ENCODE results near the gene NXPE1.
A peak's percentile ranks its signal among the peaks of the same experiment; 100 is the strongest.

DNA sequence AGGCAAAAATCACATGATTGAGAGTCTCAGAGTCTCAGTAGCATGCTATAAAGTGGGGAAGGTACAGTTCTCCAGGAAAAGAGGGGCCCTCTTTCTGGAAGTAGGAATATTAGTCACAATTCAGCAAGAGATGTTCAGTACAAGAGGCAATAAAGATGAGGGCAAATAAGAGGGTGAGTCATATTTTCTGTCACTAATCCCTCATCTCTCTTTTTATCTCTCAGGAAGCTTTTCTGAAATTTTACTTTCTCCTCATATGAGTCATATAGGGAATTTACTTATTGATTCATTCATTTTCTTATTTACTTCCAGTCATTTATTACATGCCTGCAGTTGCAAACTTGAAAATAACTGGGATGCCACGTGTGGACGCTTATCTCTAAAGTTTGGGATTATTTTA is 3.4 kb upstream of the NXPE1 start:
- TF ChIP-seq, protein P1, sequence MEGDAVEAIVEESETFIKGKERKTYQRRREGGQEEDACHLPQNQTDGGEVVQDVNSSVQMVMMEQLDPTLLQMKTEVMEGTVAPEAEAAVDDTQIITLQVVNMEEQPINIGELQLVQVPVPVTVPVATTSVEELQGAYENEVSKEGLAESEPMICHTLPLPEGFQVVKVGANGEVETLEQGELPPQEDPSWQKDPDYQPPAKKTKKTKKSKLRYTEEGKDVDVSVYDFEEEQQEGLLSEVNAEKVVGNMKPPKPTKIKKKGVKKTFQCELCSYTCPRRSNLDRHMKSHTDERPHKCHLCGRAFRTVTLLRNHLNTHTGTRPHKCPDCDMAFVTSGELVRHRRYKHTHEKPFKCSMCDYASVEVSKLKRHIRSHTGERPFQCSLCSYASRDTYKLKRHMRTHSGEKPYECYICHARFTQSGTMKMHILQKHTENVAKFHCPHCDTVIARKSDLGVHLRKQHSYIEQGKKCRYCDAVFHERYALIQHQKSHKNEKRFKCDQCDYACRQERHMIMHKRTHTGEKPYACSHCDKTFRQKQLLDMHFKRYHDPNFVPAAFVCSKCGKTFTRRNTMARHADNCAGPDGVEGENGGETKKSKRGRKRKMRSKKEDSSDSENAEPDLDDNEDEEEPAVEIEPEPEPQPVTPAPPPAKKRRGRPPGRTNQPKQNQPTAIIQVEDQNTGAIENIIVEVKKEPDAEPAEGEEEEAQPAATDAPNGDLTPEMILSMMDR (IDR thresholded peaks at IDR 0.05), result no peak
- TF ChIP-seq EP300 (IDR thresholded peaks at IDR 0.05; ENCODE audit: borderline replicate concordance in 1 of 2, low read depth in 1 of 2, low read length in 1 of 2) (no peak), ELF1 (IDR thresholded peaks at IDR 0.05) (no peak), RCOR1 (IDR thresholded peaks at IDR 0.05; ENCODE audit: low read length) (no peak), RFX5 (IDR thresholded peaks at IDR 0.05; ENCODE audit: low read length) (no peak), POLR2AphosphoS5 (IDR thresholded peaks at IDR 0.05; ENCODE audit: low read depth, low read length) (no peak), JUND (IDR thresholded peaks at IDR 0.05) (peak; percentile 46), YY1 (IDR thresholded peaks at IDR 0.05; ENCODE audit: low read depth) (no peak), SIN3A (IDR thresholded peaks at IDR 0.05; ENCODE audit: borderline replicate concordance, low read depth, low read length) (no peak), NFIC (IDR thresholded peaks at IDR 0.05; ENCODE audit: borderline replicate concordance) (no peak)
- TF ChIP-seq, protein P2, sequence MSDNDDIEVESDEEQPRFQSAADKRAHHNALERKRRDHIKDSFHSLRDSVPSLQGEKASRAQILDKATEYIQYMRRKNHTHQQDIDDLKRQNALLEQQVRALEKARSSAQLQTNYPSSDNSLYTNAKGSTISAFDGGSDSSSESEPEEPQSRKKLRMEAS (IDR thresholded peaks at IDR 0.05; ENCODE audit: low read depth), result no peak
- TF ChIP-seq, protein P3, sequence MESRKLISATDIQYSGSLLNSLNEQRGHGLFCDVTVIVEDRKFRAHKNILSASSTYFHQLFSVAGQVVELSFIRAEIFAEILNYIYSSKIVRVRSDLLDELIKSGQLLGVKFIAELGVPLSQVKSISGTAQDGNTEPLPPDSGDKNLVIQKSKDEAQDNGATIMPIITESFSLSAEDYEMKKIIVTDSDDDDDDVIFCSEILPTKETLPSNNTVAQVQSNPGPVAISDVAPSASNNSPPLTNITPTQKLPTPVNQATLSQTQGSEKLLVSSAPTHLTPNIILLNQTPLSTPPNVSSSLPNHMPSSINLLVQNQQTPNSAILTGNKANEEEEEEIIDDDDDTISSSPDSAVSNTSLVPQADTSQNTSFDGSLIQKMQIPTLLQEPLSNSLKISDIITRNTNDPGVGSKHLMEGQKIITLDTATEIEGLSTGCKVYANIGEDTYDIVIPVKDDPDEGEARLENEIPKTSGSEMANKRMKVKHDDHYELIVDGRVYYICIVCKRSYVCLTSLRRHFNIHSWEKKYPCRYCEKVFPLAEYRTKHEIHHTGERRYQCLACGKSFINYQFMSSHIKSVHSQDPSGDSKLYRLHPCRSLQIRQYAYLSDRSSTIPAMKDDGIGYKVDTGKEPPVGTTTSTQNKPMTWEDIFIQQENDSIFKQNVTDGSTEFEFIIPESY (IDR thresholded peaks at IDR 0.05; ENCODE audit: borderline replicate concordance, low read depth), result no peak
- TF ChIP-seq, protein P4, sequence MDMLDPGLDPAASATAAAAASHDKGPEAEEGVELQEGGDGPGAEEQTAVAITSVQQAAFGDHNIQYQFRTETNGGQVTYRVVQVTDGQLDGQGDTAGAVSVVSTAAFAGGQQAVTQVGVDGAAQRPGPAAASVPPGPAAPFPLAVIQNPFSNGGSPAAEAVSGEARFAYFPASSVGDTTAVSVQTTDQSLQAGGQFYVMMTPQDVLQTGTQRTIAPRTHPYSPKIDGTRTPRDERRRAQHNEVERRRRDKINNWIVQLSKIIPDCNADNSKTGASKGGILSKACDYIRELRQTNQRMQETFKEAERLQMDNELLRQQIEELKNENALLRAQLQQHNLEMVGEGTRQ (IDR thresholded peaks at IDR 0.05; ENCODE audit: borderline replicate concordance, low read depth, low read length), result no peak
